HEK293T (cell line): Measurements from ENCODE around the gene MAP2K5.

ENCODE experiments used
- CTCF ChIA-PET: fragments of 350-600 bp; formaldehyde crosslinking; extraction: SDS; loops from one replicate; lab custom pipeline; 2021; ENCODE audit warnings: antibody characterized with exemption, inconsistent platforms; lab: Yijun Ruan, JAX
- POLR2A ChIA-PET: fragments of 350-600 bp; formaldehyde crosslinking; extraction: SDS; loops from one replicate; lab custom pipeline; 2020; ENCODE audit warnings: antibody characterized with exemption, inconsistent platforms; lab: Yijun Ruan, JAX
- DNase-seq: peaks from one replicate; pipeline ENCODE4 v3.0.0; 2012; ENCODE audit warnings: mixed read lengths; ENCODE audit errors: extremely low spot score
- ARNT ChIP-seq: fragments of 450-650 bp; IDR thresholded peaks from 2 replicates; pipeline ENCODE4 v1.6.1; 2017; ENCODE audit warnings: mild to moderate bottlenecking
- BHLHE40 ChIP-seq: fragments of 450-650 bp; IDR thresholded peaks from 2 replicates; pipeline ENCODE4 v1.6.1; 2016; ENCODE audit warnings: mild to moderate bottlenecking, moderate library complexity, borderline replicate concordance
- CTBP1 ChIP-seq: fragments of 450-650 bp; IDR thresholded peaks from 2 replicates; pipeline ENCODE4 v1.6.1; 2016; ENCODE audit warnings: borderline replicate concordance
- ELF4 ChIP-seq: fragments of 450-650 bp; IDR thresholded peaks from 2 replicates; pipeline ENCODE4 v1.6.1; 2017; ENCODE audit warnings: antibody characterized with exemption
- FOXA1 ChIP-seq: fragments of 450-650 bp; IDR thresholded peaks from 2 replicates; pipeline ENCODE4 v1.6.1; 2016; ENCODE audit warnings: mild to moderate bottlenecking
- FOXK2 ChIP-seq: fragments of 450-650 bp; IDR thresholded peaks from 2 replicates; pipeline ENCODE4 v1.6.1; 2016; ENCODE audit warnings: mild to moderate bottlenecking
- FOXM1 ChIP-seq: fragments of 450-650 bp; IDR thresholded peaks from 2 replicates; pipeline ENCODE4 v1.6.1; 2017; ENCODE audit warnings: mild to moderate bottlenecking, borderline replicate concordance
- HDGF ChIP-seq: fragments of 450-650 bp; IDR thresholded peaks from 2 replicates; pipeline ENCODE4 v1.6.1; 2017; ENCODE audit warnings: antibody characterized with exemption, borderline replicate concordance
- L3MBTL2 ChIP-seq: fragments of 450-650 bp; conservative IDR thresholded peaks from 2 replicates; pipeline ENCODE4 v1.6.1; 2016; ENCODE audit warnings: mild to moderate bottlenecking
- LEF1 ChIP-seq: fragments of 450-650 bp; IDR thresholded peaks from 2 replicates; pipeline ENCODE4 v1.6.1; 2017; ENCODE audit warnings: mild to moderate bottlenecking, borderline replicate concordance
- NFRKB ChIP-seq: fragments of 450-650 bp; IDR thresholded peaks from 2 replicates; pipeline ENCODE4 v1.6.1; 2016; ENCODE audit warnings: mild to moderate bottlenecking, moderate library complexity
- SP1 ChIP-seq: fragments of 450-650 bp; IDR thresholded peaks from 2 replicates; pipeline ENCODE4 v1.6.1; 2017
- SUZ12 ChIP-seq: fragments of 450-650 bp; IDR thresholded peaks from 2 replicates; pipeline ENCODE4 v1.6.1; 2016; ENCODE audit warnings: mild to moderate bottlenecking
- TARDBP ChIP-seq: fragments of 450-650 bp; IDR thresholded peaks from 2 replicates; pipeline ENCODE4 v1.6.1; 2016
- ZNF384 ChIP-seq: fragments of 450-650 bp; IDR thresholded peaks from 2 replicates; pipeline ENCODE4 v1.6.1; 2016
- TF ChIP-seq, protein P1 (sequence below): fragments of 450-650 bp; IDR thresholded peaks from 2 replicates; pipeline ENCODE4 v1.6.1; 2016

Gene MAP2K5

DNA sequence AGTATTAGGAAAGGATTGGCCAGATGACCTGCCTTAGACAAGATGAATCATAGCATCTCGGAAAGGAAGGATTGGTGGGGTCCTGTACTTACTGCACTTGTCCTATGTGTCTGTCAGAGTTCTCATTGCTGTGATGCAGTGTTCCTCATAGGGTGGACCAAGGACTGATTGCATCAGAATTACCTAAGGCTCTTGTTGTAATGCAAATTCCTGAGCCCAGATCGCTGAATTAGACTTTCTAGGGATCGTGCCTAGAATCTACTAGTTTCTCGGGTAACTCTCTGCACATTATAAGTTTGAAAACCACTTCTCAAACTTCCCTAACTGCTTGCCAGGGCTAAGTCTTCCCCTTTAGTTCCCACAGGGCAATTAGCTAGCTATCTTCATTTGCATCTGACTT lies 207.9 kb downstream of the MAP2K5 start:
- TF ChIP-seq FOXK2 (no peak), NFRKB (no peak), CTBP1 (no peak), SP1 (no peak), FOXM1 (no peak), ARNT (no peak), ZNF384 (no peak), TARDBP (no peak), HDGF (no peak), L3MBTL2 (no peak), FOXA1 (no peak), ELF4 (no peak), SUZ12 (no peak), LEF1 (no peak)
- TF ChIP-seq, protein P1, sequence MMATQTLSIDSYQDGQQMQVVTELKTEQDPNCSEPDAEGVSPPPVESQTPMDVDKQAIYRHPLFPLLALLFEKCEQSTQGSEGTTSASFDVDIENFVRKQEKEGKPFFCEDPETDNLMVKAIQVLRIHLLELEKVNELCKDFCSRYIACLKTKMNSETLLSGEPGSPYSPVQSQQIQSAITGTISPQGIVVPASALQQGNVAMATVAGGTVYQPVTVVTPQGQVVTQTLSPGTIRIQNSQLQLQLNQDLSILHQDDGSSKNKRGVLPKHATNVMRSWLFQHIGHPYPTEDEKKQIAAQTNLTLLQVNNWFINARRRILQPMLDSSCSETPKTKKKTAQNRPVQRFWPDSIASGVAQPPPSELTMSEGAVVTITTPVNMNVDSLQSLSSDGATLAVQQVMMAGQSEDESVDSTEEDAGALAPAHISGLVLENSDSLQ: no peak
- ChIA-PET CTCF (interaction anchor here (0.6 to 0.7 kb wide), 2 partner anchors 12 to 162 kb away, joined by 3 to 4 read pairs; no protein-coding TSS in a partner anchor), POLR2A (no interaction called here)
- no peak for DNase-seq

DNA sequence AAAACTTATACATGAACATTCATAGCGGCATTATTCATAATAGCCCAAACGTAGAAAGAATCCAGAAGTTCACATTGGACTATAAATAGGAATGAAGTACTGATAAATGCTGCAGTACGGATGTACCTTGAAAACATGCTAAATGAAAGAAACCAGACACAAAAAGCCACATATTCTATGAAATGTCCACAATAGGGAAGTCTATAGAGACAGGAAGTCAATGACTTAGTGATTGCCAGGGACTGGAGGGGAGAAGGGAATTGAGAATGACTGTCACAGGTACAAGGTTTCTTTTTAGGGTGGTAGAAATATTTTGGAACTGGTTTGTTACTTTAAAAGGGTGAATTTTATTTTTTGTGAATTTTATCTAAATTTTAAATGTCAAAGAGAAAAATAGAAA lies 211.4 kb downstream of the MAP2K5 start:
- POLR2A ChIA-PET: interaction anchor here (0.9 kb wide), 1 partner anchor 9 kb away, joined by 3 read pairs; no protein-coding TSS in a partner anchor

DNA sequence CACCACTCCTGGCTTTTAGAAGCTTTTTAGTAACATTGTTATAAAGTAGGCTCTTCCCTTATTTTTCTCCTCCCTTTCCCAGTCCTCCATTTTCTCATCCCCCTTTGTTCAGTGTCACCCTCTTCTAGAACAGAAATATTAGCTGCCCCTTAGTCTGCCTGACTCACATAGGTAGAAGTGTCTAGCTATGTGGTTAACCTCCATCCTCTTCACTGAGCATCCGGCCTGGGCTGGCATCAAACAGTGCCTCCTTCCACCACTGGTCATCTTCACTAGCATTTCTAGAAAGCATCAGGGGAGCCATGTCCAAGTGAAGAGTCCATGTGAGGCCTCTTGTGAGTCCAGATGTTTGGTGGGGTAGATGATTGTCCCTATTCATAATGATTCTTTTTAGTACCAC lies 212.8 kb downstream of the MAP2K5 start:
- TF ChIP-seq, protein P1: no peak
- TF ChIP-seq ELF4: no peak
- TF ChIP-seq BHLHE40: no peak
- TF ChIP-seq ZNF384: no peak
- TF ChIP-seq SP1: no peak
- TF ChIP-seq LEF1: no peak
- TF ChIP-seq L3MBTL2: no peak
- no peak for TF ChIP-seq CTBP1
- no peak for TF ChIP-seq TARDBP
- TF ChIP-seq ARNT: no peak
- DNase-seq: no peak
- ChIA-PET CTCF (interaction anchor here (0.8 kb wide), 1 partner anchor 12 kb away, joined by 3 read pairs; no protein-coding TSS in a partner anchor), POLR2A (no interaction called here)

More for the DNA sequence above, 211.4 kb downstream of the MAP2K5 start:
- no peak for DNase-seq
- CTCF ChIA-PET: interaction anchor here (0.7 kb wide), 1 partner anchor 303 kb away, joined by 13 read pairs; no protein-coding TSS in a partner anchor
- TF ChIP-seq ARNT: no peak
- no peak for TF ChIP-seq FOXA1
- no peak for TF ChIP-seq NFRKB
- TF ChIP-seq, protein P1: no peak
- TF ChIP-seq LEF1: no peak
- no peak for TF ChIP-seq FOXM1
- no peak for TF ChIP-seq HDGF

DNA sequence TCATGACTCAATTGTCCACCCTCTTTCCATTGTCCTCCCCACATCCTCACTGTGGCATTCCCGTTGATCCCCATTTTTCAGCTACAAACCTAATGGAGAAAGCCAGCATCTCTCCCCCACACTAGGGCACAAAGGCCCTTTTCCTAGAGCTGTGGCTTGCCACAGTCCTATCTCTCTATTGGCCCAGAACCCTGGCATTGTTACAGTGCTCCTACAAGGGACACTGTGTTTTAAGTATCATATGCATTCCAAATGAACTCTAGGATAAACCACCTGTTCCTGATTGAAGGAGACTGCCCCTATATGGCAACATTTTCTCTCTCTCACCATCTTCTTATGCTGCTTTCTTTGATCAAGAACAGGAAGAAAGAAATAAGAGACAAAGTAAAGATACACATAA lies 213.4 kb downstream of the MAP2K5 start:
- POLR2A ChIA-PET: no interaction called here
- CTCF ChIA-PET: interaction anchor here (0.8 kb wide), 1 partner anchor 13 kb away, joined by 3 read pairs; no protein-coding TSS in a partner anchor

DNA sequence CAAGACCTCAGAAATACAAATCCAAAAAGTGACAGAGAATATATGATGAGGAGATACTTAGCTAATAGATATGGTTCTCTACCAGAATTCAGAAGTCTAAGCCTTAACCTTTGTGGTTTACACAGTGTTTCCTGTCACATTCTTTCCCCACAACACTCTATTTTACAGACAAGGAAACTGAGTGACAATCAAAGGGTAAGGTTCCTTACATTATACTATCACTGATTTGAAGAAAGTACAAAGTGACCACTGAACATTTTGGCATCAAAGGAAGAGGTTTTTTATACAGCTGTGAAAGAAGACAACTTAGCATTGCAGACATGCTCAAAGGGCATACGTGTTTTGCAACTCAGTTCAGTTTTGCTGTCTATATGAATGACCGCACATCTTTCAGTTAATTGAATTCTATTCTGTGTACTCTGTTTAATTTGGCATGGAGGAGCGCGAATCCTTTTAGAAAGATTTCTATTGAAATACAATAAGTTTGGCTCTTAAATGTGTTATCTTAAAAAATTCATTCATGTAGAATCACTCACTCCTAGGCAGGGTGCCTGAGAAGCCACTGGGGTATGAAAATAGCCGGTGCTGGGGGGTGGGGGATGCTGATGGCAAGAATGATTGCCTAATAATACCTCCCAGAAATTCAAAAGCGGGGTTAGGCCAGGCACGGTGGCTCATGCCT lies 216.3 kb downstream of the MAP2K5 start:
- CTCF ChIA-PET: no interaction called here

More for the DNA sequence above, 213.4 kb downstream of the MAP2K5 start:
- DNase-seq: no peak
- TF ChIP-seq CTBP1 (no peak), BHLHE40 (no peak), ELF4 (no peak), TARDBP (no peak), FOXA1 (no peak), SUZ12 (no peak), ARNT (no peak), FOXK2 (no peak), SP1 (no peak), HDGF (no peak), L3MBTL2 (no peak), LEF1 (no peak), NFRKB (no peak), ZNF384 (no peak)
- TF ChIP-seq, protein P1: no peak

DNA sequence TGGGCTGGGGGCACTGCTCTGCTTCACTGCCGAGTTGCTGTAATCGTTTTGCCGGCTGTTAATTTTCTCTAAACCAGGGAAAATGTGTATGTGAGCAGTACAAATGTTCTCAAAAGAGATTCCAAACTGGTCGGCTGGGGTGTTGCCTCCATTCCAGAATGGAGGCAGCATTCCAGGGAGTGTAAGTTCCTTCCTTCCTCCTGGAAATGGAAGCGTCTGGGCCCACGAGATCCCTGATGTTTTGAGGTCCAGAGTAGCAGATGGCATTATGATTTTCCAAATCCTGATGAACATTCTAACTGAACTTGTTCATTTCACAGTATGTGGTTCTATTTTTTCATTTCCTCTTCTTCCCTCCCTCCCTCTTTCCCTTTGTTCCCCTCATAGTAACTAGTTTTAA lies 218.4 kb downstream of the MAP2K5 start:
- TF ChIP-seq ELF4 (no peak), ZNF384 (no peak), LEF1 (no peak), NFRKB (no peak), BHLHE40 (no peak), SUZ12 (no peak), L3MBTL2 (no peak), FOXM1 (no peak), TARDBP (no peak), ARNT (no peak)
- ChIA-PET CTCF (no interaction called here), POLR2A (no interaction called here)
- no peak for DNase-seq

More for the DNA sequence above, 216.3 kb downstream of the MAP2K5 start:
- POLR2A ChIA-PET: no interaction called here
- TF ChIP-seq HDGF (no peak), FOXM1 (no peak), BHLHE40 (no peak), SUZ12 (no peak)
- no peak for DNase-seq
